Measurements from ENCODE around the gene DLGAP1. TPM values are rescaled to one million over a fixed set of nuclear protein-coding genes. Genes with fewer than 3 reads are reported as not detected.

DLGAP1 gene
- total and polyA plus RNA-seq, 2 donors (not counting 1 experiment from before 2014, with no cell fraction given) = 0.07 to 0.61 TPM

DNA sequence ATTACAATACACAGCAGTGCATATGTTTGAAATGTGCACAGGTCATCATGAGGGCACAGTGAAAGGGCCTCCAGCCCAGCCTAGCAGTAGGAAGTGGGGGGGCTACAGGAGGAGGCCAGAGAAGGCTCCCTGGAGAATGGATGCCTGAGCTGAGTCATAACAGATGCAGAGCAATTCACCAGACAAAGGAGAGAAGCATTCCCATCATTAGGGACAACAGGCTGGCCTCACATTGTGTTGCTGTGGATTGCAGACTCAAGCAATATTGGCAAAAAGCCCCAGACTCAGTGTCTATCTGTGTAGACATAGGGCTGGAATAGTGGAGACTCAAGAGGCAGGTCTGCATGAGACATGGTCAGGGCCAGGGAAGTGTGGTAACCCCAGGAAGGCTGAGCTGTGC is 329.9 kb downstream of the DLGAP1 start:
- Histone ChIP-seq H3K4me3 (ENCODE audit: control extremely low read depth in 1 of 5, extremely low read depth in 1 of 5, insufficient read depth in 1 of 5, low read depth in 2 of 5, low read length in 4 of 5) (no peak overlapping the region), H4K20me1 (ENCODE audit: control insufficient read depth, insufficient read depth, low read length, poor library complexity, severe bottlenecking) (no peaks in the 10 kb centered on the region), H3K4me2 (replicated peaks; ENCODE audit: low read depth, low read length, poor library complexity, severe bottlenecking) (no peak overlapping the region), H3K4me1 (ENCODE audit: control insufficient read depth in 2 of 2, insufficient read depth in 2 of 2, low read length in 2 of 2) (no peaks in the 10 kb centered on the region), H3K9me3 (ENCODE audit: control extremely low read depth in 1 of 3, control insufficient read depth in 2 of 3, insufficient read depth in 1 of 3, low read length in 2 of 3) (no peaks in the 10 kb centered on the region), H3K79me2 (ENCODE audit: control insufficient read depth, insufficient read depth, low read length) (no peaks in the 10 kb centered on the region), H2AFZ (ENCODE audit: insufficient read depth, low read depth, low read length, poor library complexity, severe bottlenecking) (no peak overlapping the region), H3K27me3 (replicated peaks in 1 of 4; ENCODE audit: control extremely low read depth in 1 of 4, control insufficient read depth in 3 of 4, insufficient read depth in 4 of 4, low read length in 3 of 4) (no peaks in the 10 kb centered on the region), H3K9ac (ENCODE audit: low read length) (no peak overlapping the region), H3K27ac (ENCODE audit: low read length in 2 of 2) (no peak overlapping the region), H3K36me3 (replicated peaks in 1 of 2; ENCODE audit: control extremely low read depth in 1 of 2, control insufficient read depth in 1 of 2, extremely low read depth in 1 of 2, insufficient read depth in 2 of 2, low read length in 1 of 2) (no peaks in the 10 kb centered on the region)
- no peaks in the 10 kb centered on the region for H3K4me1 Mint-ChIP-seq
- intact Hi-C loops (cut with micrococcal nuclease) = no loop called here
- no peak overlapping the region for H3K27ac Mint-ChIP-seq
- DNase-seq (no peak), ATAC-seq (ENCODE audit: low read depth) (no peak)
- no peaks in the 10 kb centered on the region for H3K27me3 Mint-ChIP-seq
- no peaks in the 10 kb centered on the region for H3K9me3 Mint-ChIP-seq (ENCODE audit: insufficient read depth)
- CTCF ChIA-PET = interaction anchor here (0.5 kb wide), 1 partner anchor 17 kb away, joined by 3 read pairs; no protein-coding TSS in a partner anchor
- POLR2A ChIA-PET = no interaction called here
- TF ChIP-seq EZH2 (IDR thresholded peaks at IDR 0.05; ENCODE audit: borderline replicate concordance, insufficient read depth, low read depth, low read length, poor library complexity, severe bottlenecking) = no peak
- TF ChIP-seq, protein P1, sequence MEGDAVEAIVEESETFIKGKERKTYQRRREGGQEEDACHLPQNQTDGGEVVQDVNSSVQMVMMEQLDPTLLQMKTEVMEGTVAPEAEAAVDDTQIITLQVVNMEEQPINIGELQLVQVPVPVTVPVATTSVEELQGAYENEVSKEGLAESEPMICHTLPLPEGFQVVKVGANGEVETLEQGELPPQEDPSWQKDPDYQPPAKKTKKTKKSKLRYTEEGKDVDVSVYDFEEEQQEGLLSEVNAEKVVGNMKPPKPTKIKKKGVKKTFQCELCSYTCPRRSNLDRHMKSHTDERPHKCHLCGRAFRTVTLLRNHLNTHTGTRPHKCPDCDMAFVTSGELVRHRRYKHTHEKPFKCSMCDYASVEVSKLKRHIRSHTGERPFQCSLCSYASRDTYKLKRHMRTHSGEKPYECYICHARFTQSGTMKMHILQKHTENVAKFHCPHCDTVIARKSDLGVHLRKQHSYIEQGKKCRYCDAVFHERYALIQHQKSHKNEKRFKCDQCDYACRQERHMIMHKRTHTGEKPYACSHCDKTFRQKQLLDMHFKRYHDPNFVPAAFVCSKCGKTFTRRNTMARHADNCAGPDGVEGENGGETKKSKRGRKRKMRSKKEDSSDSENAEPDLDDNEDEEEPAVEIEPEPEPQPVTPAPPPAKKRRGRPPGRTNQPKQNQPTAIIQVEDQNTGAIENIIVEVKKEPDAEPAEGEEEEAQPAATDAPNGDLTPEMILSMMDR (IDR thresholded peaks at IDR 0.05) = no peak
- H3K4me3 Mint-ChIP-seq = no peak overlapping the region

DNA sequence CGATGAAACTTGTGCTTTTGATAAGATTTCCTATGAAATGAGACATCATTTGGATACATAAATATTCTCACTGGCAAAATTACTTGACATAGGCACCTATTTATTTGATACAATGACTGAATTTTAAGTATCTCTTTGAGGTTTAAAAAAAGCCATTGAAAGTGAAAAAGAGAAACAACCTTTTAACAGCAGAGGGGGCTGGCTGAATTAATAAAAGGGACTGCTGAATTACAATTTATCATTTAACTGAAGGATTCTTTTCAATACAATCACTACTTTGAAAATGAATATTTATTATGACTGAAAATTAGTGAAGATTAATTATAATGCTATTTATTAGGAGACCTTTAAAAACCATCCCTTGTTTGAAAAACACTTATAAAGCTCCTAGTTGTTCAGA is 335.3 kb downstream of the DLGAP1 start:
- Histone ChIP-seq H3K9me3 (ENCODE audit: control extremely low read depth in 1 of 3, control insufficient read depth in 2 of 3, insufficient read depth in 1 of 3, low read length in 2 of 3) (no peaks in the 10 kb centered on the region), H3K27ac (ENCODE audit: low read length in 2 of 2) (no peak overlapping the region), H3K9ac (ENCODE audit: low read length) (no peak overlapping the region), H3K27me3 (replicated peaks in 1 of 4; ENCODE audit: control extremely low read depth in 1 of 4, control insufficient read depth in 3 of 4, insufficient read depth in 4 of 4, low read length in 3 of 4) (no peaks in the 10 kb centered on the region), H3K4me2 (replicated peaks; ENCODE audit: low read depth, low read length, poor library complexity, severe bottlenecking) (no peak overlapping the region), H3K4me1 (ENCODE audit: control insufficient read depth in 2 of 2, insufficient read depth in 2 of 2, low read length in 2 of 2) (no peaks in the 10 kb centered on the region), H4K20me1 (ENCODE audit: control insufficient read depth, insufficient read depth, low read length, poor library complexity, severe bottlenecking) (no peaks in the 10 kb centered on the region), H3K79me2 (ENCODE audit: control insufficient read depth, insufficient read depth, low read length) (no peaks in the 10 kb centered on the region), H3K36me3 (replicated peaks in 1 of 2; ENCODE audit: control extremely low read depth in 1 of 2, control insufficient read depth in 1 of 2, extremely low read depth in 1 of 2, insufficient read depth in 2 of 2, low read length in 1 of 2) (no peaks in the 10 kb centered on the region), H3K4me3 (ENCODE audit: control extremely low read depth in 1 of 5, extremely low read depth in 1 of 5, insufficient read depth in 1 of 5, low read depth in 2 of 5, low read length in 4 of 5) (no peak overlapping the region), H2AFZ (ENCODE audit: insufficient read depth, low read depth, low read length, poor library complexity, severe bottlenecking) (no peak overlapping the region)
- CTCF ChIA-PET = no interaction called here
- Mint-ChIP-seq H3K9me3 (ENCODE audit: insufficient read depth) (no peaks in the 10 kb centered on the region), H3K4me1 (no peaks in the 10 kb centered on the region), H3K27ac (no peak overlapping the region), H3K4me3 (no peak overlapping the region), H3K27me3 (no peaks in the 10 kb centered on the region)
- intact Hi-C loops (cut with micrococcal nuclease) = no loop called here
- no peak for DNase-seq
- ATAC-seq (ENCODE audit: low read depth) = no peak
- WGBS (ENCODE audit: insufficient coverage) = no CpG with 5 or more reads among the region's 1 CpG
- TF ChIP-seq EZH2 (IDR thresholded peaks at IDR 0.05; ENCODE audit: borderline replicate concordance, insufficient read depth, low read depth, low read length, poor library complexity, severe bottlenecking) = no peak
- TF ChIP-seq, protein P1 (IDR thresholded peaks at IDR 0.05) = no peak
- POLR2A ChIA-PET = no interaction called here
